Immature natural killer cell (primary cell): ENCODE measurements around the gene SLC19A1. TPM values are rescaled to one million over a fixed set of nuclear protein-coding genes. Genes with fewer than 3 reads are reported as not detected.

Experiments used
- DNase-seq, 3 donors: peaks; one replicate each; pipeline ENCODE4 v3.0.0; 2022; ENCODE audit warnings: mixed read lengths in 1 of 3
- H3K27ac Mint-ChIP-seq, 6 donors: one replicate each; pipeline ENCODE4 v1.8.0; 2020; ENCODE audit warnings: mixed read lengths in 6 of 6, mild to moderate bottlenecking in 5 of 6, inconsistent platforms in 4 of 6, moderate library complexity in 3 of 6
- H3K27me3 Mint-ChIP-seq, 3 donors: one replicate each; pipeline ENCODE4 v1.8.0; 2020 to 2021; ENCODE audit warnings: low read depth in 3 of 3, mild to moderate bottlenecking in 3 of 3, mixed read lengths in 3 of 3, moderate library complexity in 3 of 3, inconsistent platforms in 1 of 3
- H3K36me3 Mint-ChIP-seq, 3 donors: one replicate each; pipeline ENCODE4 v1.8.0; 2020; ENCODE audit warnings: mixed read lengths in 3 of 3, inconsistent platforms in 2 of 3, mild to moderate bottlenecking in 2 of 3
- H3K4me1 Mint-ChIP-seq, 2 donors: one replicate each; pipeline ENCODE4 v1.8.0; 2020; ENCODE audit warnings: inconsistent platforms in 2 of 2, mild to moderate bottlenecking in 2 of 2, mixed read lengths in 2 of 2, moderate library complexity in 1 of 2
- H3K4me3 Mint-ChIP-seq, 5 donors: one replicate each; pipeline ENCODE4 v1.8.0; 2020; ENCODE audit warnings: mild to moderate bottlenecking in 5 of 5, mixed read lengths in 5 of 5, inconsistent platforms in 3 of 5, moderate library complexity in 3 of 5
- H3K9me3 Mint-ChIP-seq, 6 donors: one replicate each; pipeline ENCODE4 v1.8.0; 2020; ENCODE audit warnings: mild to moderate bottlenecking in 6 of 6, mixed read lengths in 6 of 6, inconsistent platforms in 4 of 6, moderate library complexity in 3 of 6
- polyA plus RNA-seq, 3 donors: library from polyadenylated mRNA; unstranded; fragments of 300-500 nt; fragmentation: Illumina TruSeq; gene quantifications; one replicate each; pipeline ENCODE4 v1.2.3, GENCODE V29; 2021

SLC19A1 gene
- polyA plus RNA-seq, 3 donors from 2014 or later, result 0.84 to 7.1 (median 1.7) TPM

GRCh38 chr21:45525910-45526306 is 16.3 kb downstream of the SLC19A1 start:
- Mint-ChIP-seq H3K27me3 (peaks cover 0 to 2% (median 0%) of the 10 kb centered on the region in 3 donors), H3K36me3 (peaks cover 0 to 5% (median 0%) of the 10 kb centered on the region in 3 donors), H3K4me3 (no peak overlapping the region), H3K9me3 (peaks cover 0 to 2% (median 0%) of the 10 kb centered on the region in 6 donors), H3K4me1 (no peaks in the 10 kb centered on the region), H3K27ac (no peak overlapping the region)
- no peak for DNase-seq

GRCh38 chr21:45525153-45525909 is 16.9 kb downstream of the SLC19A1 start:
- DNase-seq, result no peak
- peaks cover 0 to 2% (median 0%) of the 10 kb centered on the region in 3 donors for H3K27me3 Mint-ChIP-seq

GRCh38 chr21:45524756-45525152 is 17.5 kb downstream of the SLC19A1 start:
- no peak overlapping the region for H3K4me3 Mint-ChIP-seq
- H3K9me3 Mint-ChIP-seq, result peaks cover 0 to 6% (median 3%) of the 10 kb centered on the region in 6 donors
- DNase-seq, result no peak
- H3K4me1 Mint-ChIP-seq, result no peaks in the 10 kb centered on the region
- H3K36me3 Mint-ChIP-seq, result peaks cover 6 to 10% (median 6%) of the 10 kb centered on the region in 3 donors
- H3K27ac Mint-ChIP-seq, result no peak overlapping the region
- H3K27me3 Mint-ChIP-seq, result peaks cover 0 to 2% (median 0%) of the 10 kb centered on the region in 3 donors

More at GRCh38 chr21:45525153-45525909, 16.9 kb downstream of the SLC19A1 start:
- H3K9me3 Mint-ChIP-seq, result peaks cover 0 to 2% (median under 1%) of the 10 kb centered on the region in 6 donors
- H3K36me3 Mint-ChIP-seq, result peaks cover 0 to 5% (median under 1%) of the 10 kb centered on the region in 3 donors
- no peaks in the 10 kb centered on the region for H3K4me1 Mint-ChIP-seq
- no peak overlapping the region for H3K4me3 Mint-ChIP-seq
- H3K27ac Mint-ChIP-seq, result no peak overlapping the region

- H3K4me1 Mint-ChIP-seq, result no peaks in the 10 kb centered on the region
- no peak for DNase-seq
- H3K27me3 Mint-ChIP-seq, result peaks cover 0 to 2% (median 0%) of the 10 kb centered on the region in 3 donors
- peaks cover 5 to 16% (median 14%) of the 10 kb centered on the region in 6 donors for H3K9me3 Mint-ChIP-seq
- no peak overlapping the region for H3K4me3 Mint-ChIP-seq
- H3K27ac Mint-ChIP-seq, result no peak overlapping the region
- H3K36me3 Mint-ChIP-seq, result peaks cover 13 to 22% (median 16%) of the 10 kb centered on the region in 3 donors
Observed at GRCh38 chr21:45523411-45524101, 18.7 kb downstream of the SLC19A1 start.

- Mint-ChIP-seq H3K36me3 (peaks cover 15 to 27% (median 20%) of the 10 kb centered on the region in 3 donors), H3K4me3 (no peak overlapping the region)
Observed at GRCh38 chr21:45522986-45523385, 19.3 kb downstream of the SLC19A1 start.

GRCh38 chr21:45522381-45522780 is 19.9 kb downstream of the SLC19A1 start:
- H3K27me3 Mint-ChIP-seq, result peaks cover 0 to 2% (median 2%) of the 10 kb centered on the region in 3 donors
- H3K9me3 Mint-ChIP-seq, result peaks cover 6 to 25% (median 22%) of the 10 kb centered on the region in 6 donors
- DNase-seq, result no peak
- H3K4me1 Mint-ChIP-seq, result no peaks in the 10 kb centered on the region
- peaks cover 18 to 30% (median 23%) of the 10 kb centered on the region in 3 donors for H3K36me3 Mint-ChIP-seq
- no peak overlapping the region for H3K27ac Mint-ChIP-seq
- no peak overlapping the region for H3K4me3 Mint-ChIP-seq

More at GRCh38 chr21:45522986-45523385, 19.3 kb downstream of the SLC19A1 start:
- Mint-ChIP-seq H3K27ac (no peak overlapping the region), H3K4me1 (no peaks in the 10 kb centered on the region), H3K9me3 (peaks cover 6 to 22% (median 19%) of the 10 kb centered on the region in 6 donors), H3K27me3 (peaks cover 0 to 2% (median 0%) of the 10 kb centered on the region in 3 donors)
- DNase-seq, result no peak

GRCh38 chr21:45521241-45521640 is 21.0 kb downstream of the SLC19A1 start:
- peaks cover 18 to 30% (median 23%) of the 10 kb centered on the region in 3 donors for H3K36me3 Mint-ChIP-seq
- H3K4me1 Mint-ChIP-seq, result no peaks in the 10 kb centered on the region
- peaks cover 6 to 25% (median 22%) of the 10 kb centered on the region in 6 donors for H3K9me3 Mint-ChIP-seq
- H3K4me3 Mint-ChIP-seq, result no peak overlapping the region
- no peak for DNase-seq
- peaks cover 0 to 2% (median 0%) of the 10 kb centered on the region in 3 donors for H3K27me3 Mint-ChIP-seq
- no peak overlapping the region for H3K27ac Mint-ChIP-seq

GRCh38 chr21:45519182-45519581 is 23.1 kb downstream of the SLC19A1 start:
- Mint-ChIP-seq H3K4me1 (no peaks in the 10 kb centered on the region), H3K27ac (no peak overlapping the region), H3K9me3 (peaks cover 6 to 25% (median 22%) of the 10 kb centered on the region in 6 donors), H3K27me3 (peaks cover 0 to 3% (median 0%) of the 10 kb centered on the region in 3 donors), H3K36me3 (peaks cover 18 to 30% (median 23%) of the 10 kb centered on the region in 3 donors), H3K4me3 (no peak overlapping the region)
- DNase-seq, result no peak

- Mint-ChIP-seq H3K27me3 (peaks cover 0 to 3% (median 0%) of the 10 kb centered on the region in 3 donors), H3K9me3 (peaks cover 6 to 25% (median 22%) of the 10 kb centered on the region in 6 donors), H3K4me3 (no peak overlapping the region), H3K36me3 (peaks cover 18 to 30% (median 23%) of the 10 kb centered on the region in 3 donors), H3K27ac (no peak overlapping the region), H3K4me1 (no peaks in the 10 kb centered on the region)
- DNase-seq, result no peak
Observed at GRCh38 chr21:45518742-45519141, 23.5 kb downstream of the SLC19A1 start.

- no peak for DNase-seq
- H3K9me3 Mint-ChIP-seq, result peaks cover 6 to 25% (median 22%) of the 10 kb centered on the region in 6 donors
- H3K36me3 Mint-ChIP-seq, result peaks cover 18 to 30% (median 23%) of the 10 kb centered on the region in 3 donors
- H3K4me1 Mint-ChIP-seq, result no peaks in the 10 kb centered on the region
- no peak overlapping the region for H3K27ac Mint-ChIP-seq
- H3K4me3 Mint-ChIP-seq, result no peak overlapping the region
- H3K27me3 Mint-ChIP-seq, result peaks cover 0 to 3% (median 0%) of the 10 kb centered on the region in 3 donors
Observed at GRCh38 chr21:45517249-45518065, 24.8 kb downstream of the SLC19A1 start.

GRCh38 chr21:45516671-45517151 is 25.5 kb downstream of the SLC19A1 start:
- Mint-ChIP-seq H3K4me1 (no peaks in the 10 kb centered on the region), H3K9me3 (peaks cover 6 to 25% (median 22%) of the 10 kb centered on the region in 6 donors), H3K36me3 (peaks cover 18 to 30% (median 23%) of the 10 kb centered on the region in 3 donors), H3K27ac (no peak overlapping the region), H3K27me3 (peaks cover 0 to 3% (median 0%) of the 10 kb centered on the region in 3 donors), H3K4me3 (no peak overlapping the region)
- no peak for DNase-seq

GRCh38 chr21:45516071-45516670 is 26.1 kb downstream of the SLC19A1 start:
- Mint-ChIP-seq H3K9me3 (peaks cover 6 to 25% (median 22%) of the 10 kb centered on the region in 6 donors), H3K4me1 (no peaks in the 10 kb centered on the region), H3K27ac (no peak overlapping the region), H3K4me3 (no peak overlapping the region), H3K36me3 (peaks cover 18 to 26% (median 23%) of the 10 kb centered on the region in 3 donors), H3K27me3 (peaks cover 0 to 3% (median 2%) of the 10 kb centered on the region in 3 donors)
- no peak for DNase-seq
